Measurements from ENCODE around the gene TRPC4.
"Not testable (repeated sequence)": the region's sequence is repeated elsewhere in the genome, so short reads cannot be mapped to it uniquely, and the experiment has no call there.

Gene TRPC4

DNA sequence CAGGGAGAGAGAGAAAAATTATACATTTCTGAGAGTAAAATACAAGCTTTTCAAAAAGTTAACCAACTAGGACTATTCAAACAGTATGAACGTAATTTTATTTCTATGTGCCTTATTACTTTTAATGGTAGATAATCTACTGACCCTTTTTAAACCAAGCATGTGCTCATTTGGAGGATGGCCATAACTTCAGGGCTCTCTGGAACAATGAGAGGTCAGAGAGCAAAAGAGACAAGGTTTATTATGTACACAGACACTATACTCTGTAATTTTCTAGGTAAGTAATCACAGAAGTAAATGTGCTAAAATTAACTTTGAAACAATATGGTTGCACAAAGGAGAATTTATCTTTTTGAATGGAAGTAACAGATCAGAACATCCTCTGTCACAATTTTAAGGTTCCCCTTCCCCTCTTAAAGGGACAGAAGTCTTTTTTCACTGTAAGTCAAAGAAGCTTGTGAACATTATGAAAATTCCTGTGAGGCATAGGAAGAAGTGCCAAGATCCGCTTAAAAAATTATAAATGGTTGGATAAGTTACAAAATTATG is 272.0 kb downstream of the TRPC4 start:
- DNase-seq: no peak

DNA sequence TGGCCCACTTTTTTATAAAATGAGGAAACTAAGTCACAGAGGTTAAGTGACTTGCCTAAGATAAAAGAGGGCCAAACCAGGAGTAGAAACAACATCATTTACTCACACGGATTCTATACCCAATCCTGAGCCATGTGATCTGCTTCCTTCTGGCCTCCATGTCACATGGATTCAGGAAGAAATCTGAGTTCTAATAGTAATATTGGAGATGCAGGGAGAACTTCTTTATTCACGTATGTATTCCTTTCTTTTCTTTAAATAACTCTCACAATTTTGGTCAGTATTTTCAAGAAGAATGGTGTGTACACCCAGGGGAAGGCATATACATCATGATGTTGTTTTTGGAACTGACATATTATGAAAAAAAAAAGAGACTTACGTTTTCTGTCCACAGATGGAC is 272.8 kb downstream of the TRPC4 start:
- no peak for DNase-seq

DNA sequence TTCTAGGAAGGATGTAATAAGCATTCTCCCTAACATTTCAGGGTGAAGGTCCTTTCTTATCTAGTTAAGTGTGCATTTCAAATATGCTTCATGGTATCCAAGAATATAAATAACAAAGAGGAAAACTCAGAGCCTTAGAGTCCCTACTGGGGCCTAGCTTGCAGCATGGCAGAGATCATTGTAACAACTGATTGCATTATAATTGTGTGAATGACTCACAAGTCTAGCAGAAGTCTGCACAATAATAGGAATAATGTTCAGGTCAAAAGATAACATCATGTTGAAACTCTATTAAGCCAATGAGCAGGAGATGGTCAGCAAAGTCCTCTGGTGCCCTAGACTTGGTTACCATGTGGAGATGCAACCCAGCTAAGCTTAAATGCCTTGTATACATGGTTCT is 274.4 kb downstream of the TRPC4 start:
- DNase-seq: no peak

DNA sequence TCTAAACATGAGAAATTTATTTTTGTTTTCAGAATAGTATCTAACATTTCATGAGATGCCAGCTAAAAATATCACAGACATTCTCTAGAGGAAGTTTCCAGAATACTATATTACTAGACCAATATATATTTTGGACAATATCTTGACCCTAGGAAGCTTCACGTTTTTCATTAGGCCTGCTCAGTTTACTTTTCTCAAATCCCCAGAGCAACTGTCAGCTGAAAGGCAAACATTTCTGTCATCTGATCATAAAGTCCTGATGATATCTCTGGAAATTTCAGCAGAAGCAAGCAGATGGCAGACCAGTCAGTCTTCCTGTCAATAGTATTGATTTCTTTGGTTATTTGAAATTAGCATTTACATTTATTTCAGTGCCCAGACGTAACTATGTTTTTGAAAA is 275.0 kb downstream of the TRPC4 start:
- no peak for DNase-seq

DNA sequence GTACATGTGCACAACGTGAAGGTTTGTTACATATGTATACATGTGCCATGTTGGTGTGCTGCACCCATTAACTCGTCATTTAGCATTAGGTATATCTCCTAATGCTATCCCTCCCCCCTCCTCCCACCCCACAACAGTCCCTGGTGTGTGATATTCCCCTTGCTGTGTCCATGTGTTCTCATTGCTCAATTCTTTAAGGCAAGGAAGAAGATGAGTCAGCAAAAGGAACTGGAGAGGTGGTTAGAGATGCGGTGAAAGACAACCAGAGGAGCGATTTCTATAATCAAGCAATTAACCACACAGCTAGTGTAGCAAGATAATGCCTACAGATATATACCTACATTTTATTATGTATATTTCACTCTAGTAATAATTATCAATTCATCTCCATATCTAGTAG is 280.2 kb downstream of the TRPC4 start:
- DNase-seq: not testable (repeated sequence)

DNA sequence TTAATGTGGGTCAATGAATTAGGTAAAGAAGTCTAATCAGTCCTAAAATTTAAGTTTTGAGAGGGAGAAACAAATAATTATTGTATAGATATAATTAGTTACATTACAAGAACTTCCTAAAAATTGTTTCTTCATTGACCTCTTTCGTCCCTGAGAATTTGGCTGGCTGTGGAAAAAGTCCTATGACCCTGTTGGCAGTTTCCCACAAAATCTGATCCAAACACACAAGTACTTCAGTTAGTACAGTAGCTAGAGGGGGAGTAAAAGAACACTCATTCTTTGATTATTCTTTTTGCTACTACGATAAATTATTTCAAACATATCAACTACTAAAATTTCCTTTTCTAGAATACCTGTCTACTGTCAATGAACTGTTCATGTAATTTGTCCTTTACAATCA is 282.3 kb downstream of the TRPC4 start:
- DNase-seq: no peak

All from CD4-positive, alpha-beta T cell treated with Interleukin-6 for 4 hours (primary cell).